K562 (cell line): ENCODE measurements around the gene TMEM14C. TPM values are rescaled to one million over a fixed set of nuclear protein-coding genes. Genes with fewer than 3 reads are reported as not detected.
A peak's percentile ranks its signal among the peaks of the same experiment; 100 is the strongest.

Experiments
- FOXK1 ChIP-seq: sonication (generic); formaldehyde crosslinking; IDR thresholded peaks from 2 replicates; pipeline ENCODE4 v1.8.0; 2022; ENCODE audit warnings: missing genetic modification reagents, mild to moderate bottlenecking, borderline replicate concordance
- KDM2B ChIP-seq: fragments of 250-450 bp; sonication (Bioruptor Pico); IDR thresholded peaks from 2 replicates; pipeline ENCODE4 v1.8.0; 2021; ENCODE audit warnings: mild to moderate bottlenecking, moderate library complexity
- NBN ChIP-seq: fragments of 450-650 bp; IDR thresholded peaks from 2 replicates; pipeline ENCODE4 v1.6.1; 2016; ENCODE audit warnings: low read depth, mild to moderate bottlenecking
- NRF1 ChIP-seq, 2 experiments: fragments of 450-650 bp; IDR thresholded peaks in 1 of 2; conservative IDR thresholded peaks in 1 of 2; 2 replicates each; pipeline ENCODE4 v1.6.1; 2014; ENCODE audit warnings: mild to moderate bottlenecking in 2 of 2
- PTRF ChIP-seq: fragments of 450-650 bp; IDR thresholded peaks from 2 replicates; pipeline ENCODE4 v1.6.1; 2016; ENCODE audit warnings: mild to moderate bottlenecking, missing genetic modification characterization, missing compliant biosample characterization
- SIN3A ChIP-seq, 2 experiments: fragments of 150-350 bp in 1 of 2; IDR thresholded peaks; 2 replicates each; pipeline ENCODE4 v1.6.1; 2011 to 2016; ENCODE audit warnings: borderline replicate concordance in 2 of 2, low read depth in 2 of 2, low read length in 2 of 2, mild to moderate bottlenecking in 2 of 2, moderate library complexity in 2 of 2; ENCODE audit not compliant: control insufficient read depth in 1 of 2
- TAL1 ChIP-seq: fragments of 450-650 bp; IDR thresholded peaks from 2 replicates; pipeline ENCODE4 v1.6.1; 2016; ENCODE audit warnings: mild to moderate bottlenecking
- TSC22D4 ChIP-seq: fragments of 450-650 bp; IDR thresholded peaks from 2 replicates; pipeline ENCODE4 v1.6.1; 2016; ENCODE audit warnings: missing genetic modification characterization, missing biosample characterization, control low read depth
- U2AF1 ChIP-seq: fragments of 200-400 bp; formaldehyde crosslinking; optimal IDR thresholded peaks from 2 replicates; pipeline ENCODE3; 2017; ENCODE audit warnings: mild to moderate bottlenecking, low read depth, low read length, moderate library complexity
- ZNF143 ChIP-seq: sonication (generic); formaldehyde crosslinking; IDR thresholded peaks from 2 replicates; pipeline ENCODE4 v1.9.0; 2022; ENCODE audit warnings: mild to moderate bottlenecking, missing genetic modification reagents
- ZNF436 ChIP-seq: fragments of 250-450, 450-650 bp; sonication (Bioruptor Pico); formaldehyde crosslinking; IDR thresholded peaks from 2 replicates; pipeline ENCODE4 v1.7.0; 2020; ENCODE audit warnings: mild to moderate bottlenecking
- ZNF586 ChIP-seq: fragments of 450-650 bp; formaldehyde crosslinking; conservative IDR thresholded peaks from 2 replicates; pipeline ENCODE4 v1.4.0; 2020; ENCODE audit warnings: mild to moderate bottlenecking, moderate library complexity
- polyA plus RNA-seq, 8 experiments: library from polyadenylated mRNA; depleted of rRNA in 4 of 8; stranded (reverse) in 5 of 8; unstranded in 3 of 8; fragments of >200 nt; fragmentation: Nextera tagmentation in 2 of 8; fragmentation: Illumina TruSeq in 1 of 8; extraction: Ambion mirVana in 2 of 8; extraction: Trizol in 1 of 8; gene quantifications; 2 replicates each; pipeline versions ENCODE4 v1.2.1 to v1.2.3, GENCODE V29; 2011 to 2014; ENCODE audit warnings: inconsistent platforms in 1 of 8, missing spikeins in 1 of 8
- total RNA-seq, 7 experiments: library from RNA; depleted of rRNA in 6 of 7; stranded (reverse); fragments of >200 nt in 6 of 7; fragmentation: Illumina TruSeq in 2 of 7; extraction: Trizol in 2 of 7; gene quantifications; 2 replicates each; pipeline versions ENCODE4 v1.2.1 to v1.2.3, GENCODE V29; 2011 to 2021; ENCODE audit warnings: low replicate concordance in 1 of 7
- TF ChIP-seq, protein P1 (sequence below): fragments of 250-450 bp; sonication (Bioruptor Pico); IDR thresholded peaks from 2 replicates; pipeline ENCODE4 v1.6.1; 2021; ENCODE audit warnings: mild to moderate bottlenecking
- TF ChIP-seq, protein P2 (sequence below): IDR thresholded peaks from 2 replicates; pipeline ENCODE4 v1.6.1; 2016; ENCODE audit warnings: missing genetic modification characterization, missing compliant biosample characterization
- TF ChIP-seq, protein P3 (sequence below): fragments of 450-650 bp; IDR thresholded peaks from 2 replicates; pipeline ENCODE4 v1.6.1; 2016; ENCODE audit warnings: mild to moderate bottlenecking
- TF ChIP-seq, protein P4 (sequence below): sonication (generic); formaldehyde crosslinking; IDR thresholded peaks from 2 replicates; pipeline ENCODE4 v1.8.1; 2022; ENCODE audit warnings: missing genetic modification reagents

Gene TMEM14C
- total and polyA plus RNA-seq, 9 of the 15 experiments (the other 6 are each of a cell fraction or from before 2014, with no cell fraction given) = 151 to 496 (median 263) TPM

DNA sequence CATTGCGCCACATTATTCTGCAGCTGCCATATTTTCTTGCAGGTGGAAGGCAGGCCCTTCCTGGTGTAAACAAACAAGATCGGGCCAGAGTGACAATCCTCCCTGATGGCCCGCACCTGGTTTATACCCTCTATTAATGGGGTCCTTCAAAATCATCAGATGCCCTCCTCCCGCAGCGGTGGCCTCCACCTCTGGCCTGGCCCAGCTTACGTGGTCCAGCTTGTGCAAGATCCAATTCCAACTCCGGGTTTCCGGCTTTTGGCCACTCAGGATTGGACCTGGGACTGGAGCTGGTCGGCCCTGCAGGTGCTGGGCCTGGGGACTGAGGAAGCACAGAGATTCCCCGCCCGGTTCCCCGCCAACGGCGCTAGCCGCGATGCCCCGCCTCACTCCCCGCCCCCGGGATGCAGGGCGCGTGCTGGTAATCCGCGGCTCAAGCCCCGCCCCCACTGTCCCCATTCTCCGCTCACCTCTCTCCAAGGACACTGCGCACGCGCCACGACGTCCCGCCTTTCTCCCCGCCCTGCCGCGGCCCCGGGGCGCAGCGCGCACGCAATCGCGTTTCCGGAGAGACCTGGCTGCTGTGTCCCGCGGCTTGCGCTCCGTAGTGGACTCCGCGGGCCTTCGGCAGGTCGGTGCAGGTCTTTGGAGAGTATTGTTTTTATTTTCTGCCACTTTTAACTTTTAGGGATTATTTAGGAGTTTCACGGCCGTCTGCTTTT, 24.5 kb downstream of the TMEM14C start, which contains the start of gene TMEM14B (continued):
- TF ChIP-seq, protein P1, sequence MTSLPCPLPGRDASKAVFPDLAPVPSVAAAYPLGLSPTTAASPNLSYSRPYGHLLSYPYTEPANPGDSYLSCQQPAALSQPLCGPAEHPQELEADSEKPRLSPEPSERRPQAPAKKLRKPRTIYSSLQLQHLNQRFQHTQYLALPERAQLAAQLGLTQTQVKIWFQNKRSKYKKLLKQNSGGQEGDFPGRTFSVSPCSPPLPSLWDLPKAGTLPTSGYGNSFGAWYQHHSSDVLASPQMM (CRISPR knock-in tag) = no peak
- TF ChIP-seq, protein P2, sequence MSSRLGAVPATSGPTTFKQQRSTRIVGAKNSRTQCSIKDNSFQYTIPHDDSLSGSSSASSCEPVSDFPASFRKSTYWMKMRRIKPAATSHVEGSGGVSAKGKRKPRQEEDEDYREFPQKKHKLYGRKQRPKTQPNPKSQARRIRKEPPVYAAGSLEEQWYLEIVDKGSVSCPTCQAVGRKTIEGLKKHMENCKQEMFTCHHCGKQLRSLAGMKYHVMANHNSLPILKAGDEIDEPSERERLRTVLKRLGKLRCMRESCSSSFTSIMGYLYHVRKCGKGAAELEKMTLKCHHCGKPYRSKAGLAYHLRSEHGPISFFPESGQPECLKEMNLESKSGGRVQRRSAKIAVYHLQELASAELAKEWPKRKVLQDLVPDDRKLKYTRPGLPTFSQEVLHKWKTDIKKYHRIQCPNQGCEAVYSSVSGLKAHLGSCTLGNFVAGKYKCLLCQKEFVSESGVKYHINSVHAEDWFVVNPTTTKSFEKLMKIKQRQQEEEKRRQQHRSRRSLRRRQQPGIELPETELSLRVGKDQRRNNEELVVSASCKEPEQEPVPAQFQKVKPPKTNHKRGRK (tag) = no peak
- peak; percentile 89; the same call in 1 of the 2 replicates for TF ChIP-seq KDM2B (CRISPR knock-in tag)
- TF ChIP-seq NRF1 (conservative IDR thresholded peaks at IDR 0.05 in 1 of 2, IDR thresholded peaks at IDR 0.05 in 1 of 2) = peak; percentile 98
- no peak for TF ChIP-seq TSC22D4
- TF ChIP-seq TAL1 = no peak
- TF ChIP-seq PTRF (tag) = no peak
- no peak for TF ChIP-seq U2AF1
- TF ChIP-seq ZNF586 = 0 out of 2 replicates have a peak, but pooled peaks have one; percentile 63
- TF ChIP-seq SIN3A (IDR thresholded peaks at IDR 0.05; ENCODE audit: borderline replicate concordance in 2 of 2, control insufficient read depth in 1 of 2, low read depth in 2 of 2, low read length in 2 of 2) = peak; percentile 73 to 84; a peak in 2 of 4 replicates
- TF ChIP-seq NBN = no peak; the same call in 1 of the 2 replicates
- TF ChIP-seq FOXK1 = 0 out of 2 replicates have a peak, but pooled peaks have one; percentile 18
- no peak for TF ChIP-seq ZNF143 (CRISPR knock-in tag)
- TF ChIP-seq, protein P3, sequence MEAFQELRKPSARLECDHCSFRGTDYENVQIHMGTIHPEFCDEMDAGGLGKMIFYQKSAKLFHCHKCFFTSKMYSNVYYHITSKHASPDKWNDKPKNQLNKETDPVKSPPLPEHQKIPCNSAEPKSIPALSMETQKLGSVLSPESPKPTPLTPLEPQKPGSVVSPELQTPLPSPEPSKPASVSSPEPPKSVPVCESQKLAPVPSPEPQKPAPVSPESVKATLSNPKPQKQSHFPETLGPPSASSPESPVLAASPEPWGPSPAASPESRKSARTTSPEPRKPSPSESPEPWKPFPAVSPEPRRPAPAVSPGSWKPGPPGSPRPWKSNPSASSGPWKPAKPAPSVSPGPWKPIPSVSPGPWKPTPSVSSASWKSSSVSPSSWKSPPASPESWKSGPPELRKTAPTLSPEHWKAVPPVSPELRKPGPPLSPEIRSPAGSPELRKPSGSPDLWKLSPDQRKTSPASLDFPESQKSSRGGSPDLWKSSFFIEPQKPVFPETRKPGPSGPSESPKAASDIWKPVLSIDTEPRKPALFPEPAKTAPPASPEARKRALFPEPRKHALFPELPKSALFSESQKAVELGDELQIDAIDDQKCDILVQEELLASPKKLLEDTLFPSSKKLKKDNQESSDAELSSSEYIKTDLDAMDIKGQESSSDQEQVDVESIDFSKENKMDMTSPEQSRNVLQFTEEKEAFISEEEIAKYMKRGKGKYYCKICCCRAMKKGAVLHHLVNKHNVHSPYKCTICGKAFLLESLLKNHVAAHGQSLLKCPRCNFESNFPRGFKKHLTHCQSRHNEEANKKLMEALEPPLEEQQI = peak; percentile 33; the same call in 1 of the 2 replicates
- peak; percentile 61; the same call in 1 of the 2 replicates for TF ChIP-seq ZNF436
- TF ChIP-seq, protein P4, sequence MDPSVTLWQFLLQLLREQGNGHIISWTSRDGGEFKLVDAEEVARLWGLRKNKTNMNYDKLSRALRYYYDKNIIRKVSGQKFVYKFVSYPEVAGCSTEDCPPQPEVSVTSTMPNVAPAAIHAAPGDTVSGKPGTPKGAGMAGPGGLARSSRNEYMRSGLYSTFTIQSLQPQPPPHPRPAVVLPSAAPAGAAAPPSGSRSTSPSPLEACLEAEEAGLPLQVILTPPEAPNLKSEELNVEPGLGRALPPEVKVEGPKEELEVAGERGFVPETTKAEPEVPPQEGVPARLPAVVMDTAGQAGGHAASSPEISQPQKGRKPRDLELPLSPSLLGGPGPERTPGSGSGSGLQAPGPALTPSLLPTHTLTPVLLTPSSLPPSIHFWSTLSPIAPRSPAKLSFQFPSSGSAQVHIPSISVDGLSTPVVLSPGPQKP = no peak
